NOMO-1 treated with DMSO at 0.1 percent for 48 hours (cell line): ENCODE results near the gene CRYBA1.

Experiments used
- DNase-seq: peaks from one replicate; lab custom pipeline; 2025; ENCODE audit not compliant: unreplicated experiment; lab: John Stamatoyannopoulos, UW

The CRYBA1 gene

GRCh38 chr17:29278692-29279091, 32.0 kb downstream of the CRYBA1 start:
- DNase-seq = no peak

- no peak for DNase-seq
Observed at GRCh38 chr17:29279397-29280070, 32.9 kb downstream of the CRYBA1 start.

DNA sequence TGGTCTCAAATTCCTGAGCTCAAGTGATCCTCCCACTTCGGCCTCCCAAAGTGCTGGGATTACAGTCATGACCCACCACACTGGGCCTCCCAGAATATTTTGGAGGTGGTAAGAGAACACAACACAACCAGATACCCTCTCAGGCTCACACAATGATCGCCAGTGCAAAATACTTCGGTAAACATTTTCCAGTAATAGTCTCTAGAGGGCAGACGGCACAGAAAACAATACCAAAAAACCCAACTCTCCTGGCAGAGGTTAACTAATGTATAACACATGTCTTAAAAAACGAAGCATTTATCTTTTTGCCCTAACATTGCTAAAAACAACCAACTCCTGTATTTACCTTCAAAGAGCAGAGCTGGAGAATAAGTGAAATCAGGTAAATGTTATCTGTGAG, 36.8 kb downstream of the CRYBA1 start:
- no peak for DNase-seq

DNA sequence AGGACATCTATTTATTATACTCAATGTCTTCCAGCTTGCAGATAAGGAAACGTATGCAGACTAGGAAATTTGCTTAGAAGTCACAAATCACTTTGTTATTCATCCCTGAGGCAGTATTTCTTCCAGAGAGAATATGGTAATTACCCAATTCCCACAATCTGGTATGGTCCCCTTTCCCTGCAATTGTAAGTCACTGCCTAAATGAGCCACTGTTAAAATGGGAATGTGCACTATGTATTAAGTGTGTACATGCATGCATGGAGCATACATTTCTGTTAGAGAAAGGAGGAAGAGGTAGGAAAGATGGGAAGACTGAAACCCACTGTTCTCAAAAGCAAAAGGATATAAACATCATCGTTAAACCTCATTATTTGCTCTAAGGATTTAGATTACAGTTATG, 37.3 kb downstream of the CRYBA1 start:
- DNase-seq = no peak

DNA sequence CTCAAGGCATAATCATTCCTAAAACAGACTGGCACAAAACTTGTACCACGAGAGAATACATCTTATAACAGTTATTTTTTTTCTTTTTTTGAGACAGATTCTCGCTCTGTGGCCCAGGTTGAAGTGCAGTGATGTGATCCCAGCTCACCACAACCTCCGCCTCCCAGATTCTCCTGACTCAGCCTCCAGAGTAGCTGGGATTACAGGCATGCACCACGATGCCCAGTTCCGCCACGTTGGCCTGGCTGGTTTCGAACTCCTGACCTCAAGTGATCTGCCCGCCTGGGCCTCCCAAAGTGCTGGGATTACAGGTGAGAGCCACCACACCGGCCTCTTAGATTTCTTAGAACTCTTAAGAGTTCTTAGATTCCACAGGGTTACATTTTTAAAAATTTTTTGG, 43.2 kb downstream of the CRYBA1 start:
- no peak for DNase-seq

GRCh38 chr17:29291163-29291752, 44.6 kb downstream of the CRYBA1 start:
- DNase-seq = peak; percentile 71

GRCh38 chr17:29292071-29292991, 45.7 kb downstream of the CRYBA1 start:
- peak; percentile 36 for DNase-seq

- peak; percentile 38 for DNase-seq
Observed at GRCh38 chr17:29292992-29293889, 46.6 kb downstream of the CRYBA1 start.

- DNase-seq = peak; percentile 99
Observed at GRCh38 chr17:29293890-29294579, 47.4 kb downstream of the CRYBA1 start, which contains the start of gene NUFIP2. Gene NUFIP2, minus strand, starts transcription at chr17:29294148. Its CDS starts 89 bp downstream, at chr17:29294059.

DNA sequence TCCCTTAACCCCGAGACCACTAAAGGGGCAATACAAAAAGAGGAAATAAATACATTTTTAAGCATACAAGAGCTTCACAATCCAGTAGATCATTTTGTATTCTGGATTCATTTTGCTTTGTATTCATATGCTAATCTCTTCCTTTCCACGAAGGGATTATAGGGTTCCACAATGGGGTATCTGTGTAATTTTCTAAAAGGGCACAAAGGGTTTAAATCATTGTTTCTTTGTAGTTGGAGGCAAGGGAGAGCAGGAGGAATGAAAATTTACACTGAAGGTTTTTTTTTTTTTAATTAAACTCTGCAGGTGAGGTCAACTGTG, 47.9 kb downstream of the CRYBA1 start:
- no peak for DNase-seq

GRCh38 chr17:29295420-29295819, 48.8 kb downstream of the CRYBA1 start:
- DNase-seq = no peak

DNA sequence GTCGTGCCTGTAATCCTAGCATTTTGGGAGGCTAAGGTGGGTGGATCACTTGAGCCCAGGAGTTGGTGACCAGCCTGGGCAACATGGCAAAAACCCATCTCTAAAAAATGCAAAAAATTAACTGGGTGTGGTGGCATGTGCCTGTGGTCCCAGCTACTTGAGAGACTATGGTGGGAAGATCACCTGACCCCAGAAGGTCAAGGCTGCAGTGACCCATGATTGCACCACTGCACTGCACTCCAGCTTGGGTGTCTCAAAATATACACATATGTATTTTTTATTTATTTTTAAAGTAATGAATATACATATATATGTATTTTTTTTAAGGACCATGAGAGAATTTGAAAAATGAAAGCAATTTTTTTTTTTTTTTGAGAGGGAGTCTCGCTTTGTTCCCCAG, 52.4 kb downstream of the CRYBA1 start:
- no peak for DNase-seq

DNA sequence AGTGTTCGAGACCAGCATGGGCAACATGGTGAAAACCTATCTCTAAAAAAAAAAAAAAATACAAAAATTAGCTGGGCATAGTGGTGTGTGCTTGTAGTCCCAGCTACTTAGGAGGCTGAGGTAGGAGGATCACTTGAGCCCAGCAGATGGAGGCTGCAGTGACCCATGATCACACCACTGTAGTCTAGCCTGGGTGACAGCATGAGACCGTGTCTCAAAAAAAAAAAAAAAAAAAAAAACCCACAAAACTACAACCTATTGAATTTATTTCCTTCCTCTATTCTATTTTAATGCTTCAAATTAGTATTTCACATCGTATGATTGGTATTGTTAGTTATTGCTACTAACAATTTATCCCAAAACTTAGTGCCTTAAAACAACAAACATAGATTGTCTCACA, 56.7 kb downstream of the CRYBA1 start:
- peak; percentile 24 for DNase-seq
